Naive thymus-derived CD8-positive, alpha-beta T cell (primary cell): Measurements from ENCODE around the gene ZNF268. TPM values are rescaled to one million over a fixed set of nuclear protein-coding genes. Genes with fewer than 3 reads are reported as not detected.

ENCODE experiments used
- ATAC-seq, 2 donors: fragments of 150-1000 bp; cut with Tn5 transposase in 1 of 2; sonication (Bioruptor Pico), chemical (Tn5 transposase) in 1 of 2; 1 replicate in 1 of 2; 2 replicates in 1 of 2; pipeline ENCODE4 v1.10.0; 2021; ENCODE audit warnings: mild to moderate bottlenecking in 2 of 2, moderate library complexity in 2 of 2
- POLR2A ChIA-PET: fragments of 350-600 bp; sonication (Branson Sonifier 250); formaldehyde crosslinking; loops from one replicate; lab custom pipeline; 2021; ENCODE audit warnings: antibody characterized with exemption; lab: Charles Lee
- DNase-seq, 10 donors: peaks; one replicate each; pipeline versions ENCODE4 v3.0.0 to v3.0.0-alpha.2; 2020 to 2022
- H3K27ac Mint-ChIP-seq, 10 donors: one replicate each; pipeline ENCODE4 v1.8.0; 2020 to 2022; ENCODE audit warnings: mild to moderate bottlenecking in 10 of 10, mixed read lengths in 10 of 10, moderate library complexity in 4 of 10, inconsistent platforms in 1 of 10
- H3K27me3 Mint-ChIP-seq, 5 donors: one replicate each; pipeline ENCODE4 v1.8.0; 2021 to 2022; ENCODE audit warnings: mixed read lengths in 5 of 5
- H3K36me3 Mint-ChIP-seq, 3 donors: one replicate each; pipeline ENCODE4 v1.8.0; 2020 to 2022; ENCODE audit warnings: mixed read lengths in 3 of 3, mild to moderate bottlenecking in 2 of 3, inconsistent platforms in 1 of 3
- H3K4me1 Mint-ChIP-seq, 4 donors: one replicate each; pipeline ENCODE4 v1.8.0; 2021 to 2022; ENCODE audit warnings: mixed read lengths in 4 of 4
- H3K4me3 Mint-ChIP-seq, 10 donors: one replicate each; pipeline ENCODE4 v1.8.0; 2020 to 2022; ENCODE audit warnings: mild to moderate bottlenecking in 10 of 10, mixed read lengths in 10 of 10, moderate library complexity in 6 of 10, inconsistent platforms in 1 of 10
- H3K9me3 Mint-ChIP-seq, 9 donors: one replicate each; pipeline ENCODE4 v1.8.0; 2020 to 2022; ENCODE audit warnings: mixed read lengths in 9 of 9, mild to moderate bottlenecking in 3 of 9, inconsistent platforms in 1 of 9, moderate library complexity in 1 of 9
- polyA plus RNA-seq, 3 donors: library from polyadenylated mRNA; unstranded; fragments of 300-500 nt; fragmentation: Illumina TruSeq; gene quantifications; one replicate each; pipeline ENCODE4 v1.2.3, GENCODE V29; 2021
- total RNA-seq, 8 experiments: library from RNA in 2 of 8; stranded (reverse) in 2 of 8; gene quantifications; one replicate each; pipeline ENCODE4 v1.2.3 and lab custom pipeline; 2021 to 2026

Gene ZNF268
- total and polyA plus RNA-seq, 5 experiments from 2014 or later, result 15.3 to 36.6 (median 18.3) TPM

- peaks cover 46 to 78% (median 54%) of the 10 kb centered on the region in 3 donors for H3K36me3 Mint-ChIP-seq
- POLR2A ChIA-PET, result interaction anchor here (0.7 to 1.6 kb wide), 5 partner anchors 11 to 216 kb away, joined by 3 to 4 read pairs (median 4); partner anchors contain the start of genes ZNF10, ZNF26 and ZNF891
- peaks cover 0 to 87% (median 54%) of the 10 kb centered on the region in 9 donors for H3K9me3 Mint-ChIP-seq
- ATAC-seq (no peak), DNase-seq (peak in 1 of 10 donors; percentile 8)
- H3K4me1 Mint-ChIP-seq, result no peaks in the 10 kb centered on the region
- peak overlapping the region in 2 of 10 donors; percentile 29 to 67 for H3K27ac Mint-ChIP-seq
- H3K4me3 Mint-ChIP-seq, result peak overlapping the region in 3 of 10 donors; percentile 7 to 64 (median 20)
- H3K27me3 Mint-ChIP-seq, result no peaks in the 10 kb centered on the region
These were observed 21.4 kb downstream of the ZNF268 start for GRCh38 chr12:133202493-133203343.

- POLR2A ChIA-PET, result interaction anchor here (0.9 to 1.6 kb wide), 3 partner anchors 12 to 217 kb away, joined by 3 to 4 read pairs (median 4); partner anchors contain the start of gene ZNF26
- no peaks in the 10 kb centered on the region for H3K27me3 Mint-ChIP-seq
- H3K36me3 Mint-ChIP-seq, result peaks cover 43 to 79% (median 57%) of the 10 kb centered on the region in 3 donors
- H3K4me3 Mint-ChIP-seq, result peak overlapping the region in 3 of 10 donors; percentile 7 to 64 (median 34)
- DNase-seq (peak in 1 of 10 donors; percentile 22), ATAC-seq (no peak)
- H3K27ac Mint-ChIP-seq, result peak overlapping the region in 2 of 10 donors; percentile 29 to 67
- no peaks in the 10 kb centered on the region for H3K4me1 Mint-ChIP-seq
- peaks cover 0 to 92% (median 57%) of the 10 kb centered on the region in 9 donors for H3K9me3 Mint-ChIP-seq
These were observed 22.3 kb downstream of the ZNF268 start for GRCh38 chr12:133203344-133204263.

GRCh38 chr12:133204264-133204603 is 22.9 kb downstream of the ZNF268 start:
- POLR2A ChIA-PET, result interaction anchor here (1.5 kb wide), 1 partner anchor 13 kb away, joined by 4 read pairs; no protein-coding TSS in a partner anchor
- H3K4me3 Mint-ChIP-seq, result peak overlapping the region in 1 of 10 donors; percentile 34
- H3K27me3 Mint-ChIP-seq, result no peaks in the 10 kb centered on the region
- ATAC-seq (no peak), DNase-seq (no peak)
- no peaks in the 10 kb centered on the region for H3K4me1 Mint-ChIP-seq
- no peak overlapping the region for H3K27ac Mint-ChIP-seq
- peaks cover 0 to 95% (median 58%) of the 10 kb centered on the region in 9 donors for H3K9me3 Mint-ChIP-seq
- peaks cover 40 to 77% (median 58%) of the 10 kb centered on the region in 3 donors for H3K36me3 Mint-ChIP-seq

- DNase-seq (no peak), ATAC-seq (no peak)
- Mint-ChIP-seq H3K4me3 (peak overlapping the region in 1 of 10 donors; percentile 40), H3K4me1 (no peaks in the 10 kb centered on the region), H3K27ac (no peak overlapping the region), H3K27me3 (no peaks in the 10 kb centered on the region), H3K9me3 (peaks cover 0 to 97% (median 44%) of the 10 kb centered on the region in 9 donors), H3K36me3 (peaks cover 19 to 60% (median 52%) of the 10 kb centered on the region in 3 donors)
- POLR2A ChIA-PET, result no interaction called here
These were observed 25.1 kb downstream of the ZNF268 start for GRCh38 chr12:133206390-133206789.

- no peak for DNase-seq
- Mint-ChIP-seq H3K4me1 (no peaks in the 10 kb centered on the region), H3K36me3 (peaks cover 7 to 50% (median 40%) of the 10 kb centered on the region in 3 donors), H3K27ac (no peak overlapping the region), H3K4me3 (no peak overlapping the region), H3K27me3 (peaks cover 0 to 14% (median 2%) of the 10 kb centered on the region in 5 donors), H3K9me3 (peaks cover 8 to 97% (median 61%) of the 10 kb centered on the region in 9 donors)
- POLR2A ChIA-PET, result no interaction called here
- no peak for ATAC-seq
These were observed 34.4 kb downstream of the ZNF268 start for GRCh38 chr12:133215724-133216123.

- Mint-ChIP-seq H3K9me3 (peaks cover 6 to 95% (median 53%) of the 10 kb centered on the region in 9 donors), H3K4me1 (no peaks in the 10 kb centered on the region), H3K36me3 (peaks cover 7 to 42% (median 39%) of the 10 kb centered on the region in 3 donors), H3K27me3 (peaks cover 0 to 14% (median 2%) of the 10 kb centered on the region in 5 donors), H3K4me3 (no peak overlapping the region), H3K27ac (no peak overlapping the region)
- ATAC-seq (no peak), DNase-seq (no peak)
- POLR2A ChIA-PET, result no interaction called here
These were observed 35.9 kb downstream of the ZNF268 start for GRCh38 chr12:133217219-133217618.

GRCh38 chr12:133220521-133220920 is 39.2 kb downstream of the ZNF268 start:
- Mint-ChIP-seq H3K9me3 (peaks cover 4 to 89% (median 34%) of the 10 kb centered on the region in 9 donors), H3K27me3 (peaks cover 0 to 14% (median 2%) of the 10 kb centered on the region in 5 donors), H3K36me3 (peaks cover 7 to 29% (median 26%) of the 10 kb centered on the region in 3 donors), H3K27ac (peak overlapping the region in 1 of 10 donors; percentile 11), H3K4me1 (no peaks in the 10 kb centered on the region), H3K4me3 (no peak overlapping the region)
- ATAC-seq (no peak), DNase-seq (no peak)
- POLR2A ChIA-PET, result no interaction called here

GRCh38 chr12:133221241-133221640 is 39.9 kb downstream of the ZNF268 start:
- H3K36me3 Mint-ChIP-seq, result peaks cover 7 to 29% (median 21%) of the 10 kb centered on the region in 3 donors
- no peak overlapping the region for H3K27ac Mint-ChIP-seq
- no peaks in the 10 kb centered on the region for H3K4me1 Mint-ChIP-seq
- POLR2A ChIA-PET, result no interaction called here
- H3K9me3 Mint-ChIP-seq, result peaks cover 4 to 83% (median 34%) of the 10 kb centered on the region in 9 donors
- no peak for ATAC-seq
- H3K4me3 Mint-ChIP-seq, result no peak overlapping the region
- no peak for DNase-seq
- H3K27me3 Mint-ChIP-seq, result peaks cover 0 to 14% (median 2%) of the 10 kb centered on the region in 5 donors

- peaks cover 0 to 14% (median 2%) of the 10 kb centered on the region in 5 donors for H3K27me3 Mint-ChIP-seq
- DNase-seq, result no peak
- H3K27ac Mint-ChIP-seq, result no peak overlapping the region
- H3K36me3 Mint-ChIP-seq, result peaks cover 5 to 29% (median 20%) of the 10 kb centered on the region in 3 donors
- H3K4me1 Mint-ChIP-seq, result no peaks in the 10 kb centered on the region
- peaks cover 4 to 76% (median 34%) of the 10 kb centered on the region in 9 donors for H3K9me3 Mint-ChIP-seq
- H3K4me3 Mint-ChIP-seq, result no peak overlapping the region
- POLR2A ChIA-PET, result no interaction called here
- ATAC-seq, result no peak
These were observed 40.9 kb downstream of the ZNF268 start for GRCh38 chr12:133222211-133222610.

- ATAC-seq (no peak), DNase-seq (no peak)
- no peak overlapping the region for H3K4me3 Mint-ChIP-seq
- POLR2A ChIA-PET, result no interaction called here
- no peak overlapping the region for H3K27ac Mint-ChIP-seq
- H3K27me3 Mint-ChIP-seq, result peaks cover 0 to 24% (median 3%) of the 10 kb centered on the region in 5 donors
- peaks cover 0 to 6% (median 0%) of the 10 kb centered on the region in 3 donors for H3K36me3 Mint-ChIP-seq
- H3K4me1 Mint-ChIP-seq, result peaks cover 0 to 3% (median 0%) of the 10 kb centered on the region in 4 donors
- peaks cover 0 to 50% (median 22%) of the 10 kb centered on the region in 9 donors for H3K9me3 Mint-ChIP-seq
These were observed 44.2 kb downstream of the ZNF268 start for GRCh38 chr12:133225527-133225926.

GRCh38 chr12:133226690-133227089 is 45.4 kb downstream of the ZNF268 start:
- Mint-ChIP-seq H3K4me1 (peaks cover 0 to 3% (median 0%) of the 10 kb centered on the region in 4 donors), H3K27ac (no peak overlapping the region), H3K9me3 (peaks cover 0 to 41% (median 21%) of the 10 kb centered on the region in 9 donors), H3K27me3 (peaks cover 0 to 24% (median 3%) of the 10 kb centered on the region in 5 donors), H3K4me3 (no peak overlapping the region), H3K36me3 (peaks cover 0 to 6% (median 0%) of the 10 kb centered on the region in 3 donors)
- POLR2A ChIA-PET, result no interaction called here
- DNase-seq (no peak), ATAC-seq (no peak)
